Measurements from ENCODE around the gene GLB1L. TPM values are rescaled to one million over a fixed set of nuclear protein-coding genes. Genes with fewer than 3 reads are reported as not detected.

The GLB1L gene
- total RNA-seq, 1 donor from 2014 or later = 7.3 TPM

- Mint-ChIP-seq H3K36me3 (ENCODE audit: low read depth, unreplicated experiment) (peaks cover 10% of the 10 kb centered on the region), H3K4me3 (ENCODE audit: unreplicated experiment) (no peak overlapping the region), H3K27ac (ENCODE audit: unreplicated experiment) (no peak overlapping the region), H3K9me3 (ENCODE audit: unreplicated experiment) (no peaks in the 10 kb centered on the region), H3K4me1 (ENCODE audit: unreplicated experiment) (peaks cover 10% of the 10 kb centered on the region), H3K27me3 (ENCODE audit: unreplicated experiment) (peaks cover 12% of the 10 kb centered on the region)
- TF ChIP-seq CTCF (IDR thresholded peaks at IDR 0.05; ENCODE audit: unreplicated experiment) = no peak
- no peak for DNase-seq (ENCODE audit: low spot score)
Measured at GRCh38 chr2:219213026-219213415, 32.2 kb downstream of the GLB1L start.

DNA sequence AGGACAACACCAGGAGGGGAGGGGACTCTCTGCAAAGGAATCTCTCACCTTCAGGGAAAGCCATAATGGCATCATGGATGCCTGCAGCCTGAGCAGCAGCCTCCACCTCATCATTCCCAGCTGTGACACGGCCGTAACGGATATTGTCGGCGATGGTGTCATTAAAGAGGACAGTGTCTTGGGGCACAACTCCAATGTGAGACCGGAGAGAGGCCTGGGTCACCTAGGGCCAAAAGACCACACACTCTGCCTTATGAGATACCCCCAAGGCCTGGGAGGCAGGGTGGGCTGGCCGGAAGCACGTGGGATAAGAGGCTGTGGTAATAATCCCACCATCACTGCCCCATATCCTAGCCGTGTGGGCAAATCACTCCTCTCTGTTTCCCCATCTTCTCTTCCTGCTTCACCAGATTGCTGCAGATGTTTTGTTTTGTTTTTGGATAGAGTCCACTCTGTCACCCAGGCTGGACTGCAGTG, 34.3 kb downstream of the GLB1L start:
- no peak for TF ChIP-seq CTCF (IDR thresholded peaks at IDR 0.05; ENCODE audit: unreplicated experiment)
- H3K27me3 Mint-ChIP-seq (ENCODE audit: unreplicated experiment) = peaks cover 9% of the 10 kb centered on the region
- peaks cover 14% of the 10 kb centered on the region for H3K36me3 Mint-ChIP-seq (ENCODE audit: low read depth, unreplicated experiment)

DNA sequence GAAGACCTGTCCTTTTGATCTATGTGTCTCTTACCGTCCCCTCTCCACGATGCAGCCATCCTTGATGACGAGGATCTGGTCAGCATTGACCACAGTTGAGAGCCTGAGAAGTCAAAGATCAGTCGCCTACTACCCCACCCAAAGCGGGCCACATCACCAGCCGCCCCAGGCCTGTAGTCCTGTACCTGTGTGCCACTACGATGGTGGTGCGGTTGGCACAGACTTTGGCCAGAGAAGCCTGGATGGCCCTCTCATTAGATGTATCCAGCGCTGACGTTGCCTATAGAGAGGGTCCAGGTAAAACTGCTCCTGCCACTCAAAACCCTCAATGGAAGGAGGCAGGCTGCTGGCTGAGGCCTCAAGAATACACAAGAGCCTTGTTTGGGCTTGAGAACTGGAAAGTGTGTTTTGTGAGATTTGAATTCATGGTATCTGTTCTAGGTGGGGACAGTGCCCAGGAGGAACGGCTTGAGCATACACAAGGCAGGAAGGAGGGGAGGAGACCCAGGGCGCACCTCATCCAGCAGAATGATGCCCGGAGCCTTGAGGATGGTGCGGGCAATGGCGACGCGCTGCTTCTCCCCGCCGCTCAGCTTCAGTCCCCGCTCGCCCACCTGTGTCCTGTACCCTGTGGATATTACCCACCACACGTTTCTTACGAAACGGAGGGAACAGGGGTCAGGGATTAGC, 34.9 kb downstream of the GLB1L start:
- peaks cover 17% of the 10 kb centered on the region for H3K4me1 Mint-ChIP-seq (ENCODE audit: unreplicated experiment)
- no peak overlapping the region for H3K4me3 Mint-ChIP-seq (ENCODE audit: unreplicated experiment)
- peaks cover 14% of the 10 kb centered on the region for H3K36me3 Mint-ChIP-seq (ENCODE audit: low read depth, unreplicated experiment)
- peaks cover 9% of the 10 kb centered on the region for H3K27me3 Mint-ChIP-seq (ENCODE audit: unreplicated experiment)
- H3K27ac Mint-ChIP-seq (ENCODE audit: unreplicated experiment) = no peak overlapping the region
- H3K9me3 Mint-ChIP-seq (ENCODE audit: unreplicated experiment) = no peaks in the 10 kb centered on the region
- DNase-seq (ENCODE audit: low spot score) = no peak
- TF ChIP-seq CTCF (IDR thresholded peaks at IDR 0.05; ENCODE audit: unreplicated experiment) = no peak

More for the DNA sequence above, 34.3 kb downstream of the GLB1L start:
- peaks cover 17% of the 10 kb centered on the region for H3K4me1 Mint-ChIP-seq (ENCODE audit: unreplicated experiment)
- no peak overlapping the region for H3K27ac Mint-ChIP-seq (ENCODE audit: unreplicated experiment)
- H3K4me3 Mint-ChIP-seq (ENCODE audit: unreplicated experiment) = no peak overlapping the region
- no peaks in the 10 kb centered on the region for H3K9me3 Mint-ChIP-seq (ENCODE audit: unreplicated experiment)
- no peak for DNase-seq (ENCODE audit: low spot score)

DNA sequence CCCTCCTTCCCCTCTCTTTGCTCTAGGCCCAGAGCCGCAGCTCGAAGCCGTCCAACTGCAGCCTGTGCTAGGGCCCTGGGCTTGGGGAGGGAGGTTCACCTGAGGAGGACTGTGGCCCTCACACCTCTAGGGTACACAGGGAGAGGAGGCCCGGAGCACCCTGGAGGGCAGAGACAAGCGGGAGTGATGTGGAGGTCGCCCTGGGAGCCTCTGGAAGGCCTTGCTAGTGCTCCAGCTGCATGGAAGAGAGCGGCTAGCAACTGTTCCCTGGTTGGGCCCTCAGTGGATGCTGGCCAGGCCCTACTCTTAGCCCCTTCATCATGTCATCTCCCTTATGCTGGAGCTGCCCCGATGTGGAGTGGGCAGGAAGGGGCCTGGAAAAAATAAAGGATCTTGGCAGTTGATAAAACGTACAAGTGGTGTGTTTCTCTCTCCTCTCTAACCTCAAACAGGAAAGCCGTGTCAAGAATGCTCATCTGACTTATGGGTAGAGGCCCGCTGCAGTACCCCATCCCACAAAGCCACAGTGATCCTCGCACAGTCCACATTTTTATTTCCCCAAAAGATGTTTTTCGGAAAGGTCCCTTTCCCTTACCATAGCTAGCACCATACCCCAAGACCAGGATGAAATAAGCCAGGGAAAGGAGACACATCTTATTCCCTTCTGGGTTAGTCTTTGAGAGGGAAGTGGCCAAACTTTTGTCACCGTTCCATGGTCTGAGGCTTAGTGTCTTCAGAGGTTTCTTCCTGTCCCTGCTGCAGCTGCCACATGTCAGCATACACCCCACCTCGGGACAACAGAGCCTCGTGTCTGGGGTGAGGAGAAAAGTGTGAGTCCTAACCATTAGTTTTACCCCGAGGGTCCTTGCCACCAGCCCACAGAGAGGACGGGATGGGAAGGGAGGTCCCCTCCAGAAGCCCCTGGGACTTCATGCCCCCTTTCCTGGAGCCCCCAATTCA, 35.7 kb downstream of the GLB1L start:
- Mint-ChIP-seq H3K36me3 (ENCODE audit: low read depth, unreplicated experiment) (peaks cover 14% of the 10 kb centered on the region), H3K9me3 (ENCODE audit: unreplicated experiment) (no peaks in the 10 kb centered on the region), H3K4me3 (ENCODE audit: unreplicated experiment) (no peak overlapping the region), H3K27ac (ENCODE audit: unreplicated experiment) (no peak overlapping the region), H3K27me3 (ENCODE audit: unreplicated experiment) (peaks cover 9% of the 10 kb centered on the region), H3K4me1 (ENCODE audit: unreplicated experiment) (peaks cover 17% of the 10 kb centered on the region)
- DNase-seq (ENCODE audit: low spot score) = no peak
- no peak for TF ChIP-seq CTCF (IDR thresholded peaks at IDR 0.05; ENCODE audit: unreplicated experiment)
